DOHH2 (cell line): Measurements from ENCODE around the gene LRRC4.

ENCODE experiments used
- H3F3A ChIP-seq: fragments of 200-600 bp; sonication (generic), shearing (Covaris generic); 2 replicates; pipeline ENCODE4 v1.6.0; 2016; ENCODE audit warnings: antibody characterized with exemption, mild to moderate bottlenecking; ENCODE audit not compliant: control insufficient read depth, insufficient read depth
- H3K27ac ChIP-seq: fragments of 200-600 bp; sonication (generic); 2 replicates; pipeline ENCODE4 v1.5.1; 2014; ENCODE audit warnings: low read depth, mild to moderate bottlenecking, low read length, moderate library complexity
- H3K27me3 ChIP-seq: fragments of 200-600 bp; sonication (generic); 2 replicates; pipeline ENCODE4 v1.6.1; 2014; ENCODE audit warnings: mild to moderate bottlenecking, low read length, mixed read lengths; ENCODE audit not compliant: control insufficient read depth
- H3K36me3 ChIP-seq: fragments of 200-600 bp; sonication (generic); 2 replicates; pipeline ENCODE4 v1.6.1; 2014; ENCODE audit warnings: mild to moderate bottlenecking, low read length, moderate library complexity, mixed read lengths; ENCODE audit not compliant: control insufficient read depth
- H3K4me1 ChIP-seq: fragments of 200-600 bp; sonication (generic); 2 replicates; pipeline ENCODE4 v1.6.1; 2014; ENCODE audit warnings: mild to moderate bottlenecking, low read length, mixed read lengths; ENCODE audit not compliant: control insufficient read depth
- H3K4me2 ChIP-seq: fragments of 200-600 bp; sonication (generic); 2 replicates; pipeline ENCODE4 v1.6.0; 2014; ENCODE audit warnings: mild to moderate bottlenecking, low read length, moderate library complexity
- H3K4me3 ChIP-seq: fragments of 200-600 bp; sonication (generic); 2 replicates; pipeline ENCODE4 v1.5.1; 2014; ENCODE audit warnings: mild to moderate bottlenecking, low read length, mixed read lengths
- H3K79me2 ChIP-seq: fragments of 200-600 bp; sonication (generic); 2 replicates; pipeline ENCODE4 v1.6.1; 2014; ENCODE audit warnings: mild to moderate bottlenecking, low read length, mixed read lengths; ENCODE audit not compliant: control insufficient read depth
- H3K9me2 ChIP-seq: fragments of 200-600 bp; sonication (generic); replicated peaks from 2 replicates; pipeline ENCODE4 v1.6.1; 2014; ENCODE audit warnings: mild to moderate bottlenecking, low read length, mixed read lengths; ENCODE audit not compliant: control insufficient read depth
- H3K9me3 ChIP-seq: fragments of 200-600 bp; sonication (generic); 2 replicates; pipeline ENCODE4 v1.6.1; 2014; ENCODE audit warnings: antibody characterized with exemption, low read length, mixed read lengths; ENCODE audit not compliant: control insufficient read depth, insufficient read depth
- H4K20me1 ChIP-seq: fragments of 200-600 bp; sonication (generic); 2 replicates; pipeline ENCODE4 v1.6.0; 2014; ENCODE audit warnings: low read depth, mild to moderate bottlenecking, antibody characterized with exemption, low read length, moderate library complexity; ENCODE audit not compliant: control insufficient read depth, insufficient read depth
- CTCF ChIP-seq: fragments of 200-600 bp; sonication (generic); IDR thresholded peaks from one replicate; pipeline ENCODE4 v1.5.1; 2014; ENCODE audit warnings: antibody characterized with exemption, mild to moderate bottlenecking, low read depth, low read length; ENCODE audit not compliant: poor library complexity, severe bottlenecking
- EZH2phosphoT487 ChIP-seq: fragments of 200-600 bp; sonication (generic); IDR thresholded peaks from 2 replicates; pipeline ENCODE4 v1.6.1; 2017; ENCODE audit warnings: borderline replicate concordance, mild to moderate bottlenecking, antibody characterized with exemption, low read length, moderate library complexity, mixed read lengths

The LRRC4 gene

GRCh38 chr7:128037081-128037480, 5.8 kb upstream of the LRRC4 start:
- peaks cover 4% of the 10 kb centered on the region; the same call in 1 of the 2 replicates for H3K79me2 ChIP-seq
- peaks cover 52% of the 10 kb centered on the region for H3K4me1 ChIP-seq
- no peaks in the 10 kb centered on the region for H3K9me2 ChIP-seq
- H3K36me3 ChIP-seq = no peaks in the 10 kb centered on the region
- peaks cover 12% of the 10 kb centered on the region; the same call in 1 of the 2 replicates for H4K20me1 ChIP-seq
- TF ChIP-seq CTCF = peak; percentile 36
- TF ChIP-seq EZH2phosphoT487 = no peak
- 0 out of 2 replicates have a peak, but pooled peaks cover 3% of the 10 kb centered on the region for H3K27me3 ChIP-seq
- peak overlapping the region; percentile 49 for H3K4me2 ChIP-seq
- H3K9me3 ChIP-seq = no peaks in the 10 kb centered on the region
- 0 out of 2 replicates have a peak overlapping the region, but pooled peaks have one; percentile 22 for H3K4me3 ChIP-seq
- no peak overlapping the region for H3K27ac ChIP-seq
- peaks cover 3% of the 10 kb centered on the region; the same call in 1 of the 2 replicates for H3F3A ChIP-seq

GRCh38 chr7:128036226-128036940, 5.1 kb upstream of the LRRC4 start:
- no peak for TF ChIP-seq EZH2phosphoT487
- Histone ChIP-seq H3K79me2 (peaks cover 4% of the 10 kb centered on the region; the same call in 1 of the 2 replicates), H3F3A (peaks cover 3% of the 10 kb centered on the region; the same call in 1 of the 2 replicates), H3K27ac (no peak overlapping the region), H3K4me3 (peak overlapping the region; percentile 22), H3K4me1 (peaks cover 52% of the 10 kb centered on the region), H3K9me3 (no peaks in the 10 kb centered on the region), H3K36me3 (no peaks in the 10 kb centered on the region), H3K27me3 (0 out of 2 replicates have a peak, but pooled peaks cover 3% of the 10 kb centered on the region), H3K4me2 (peak overlapping the region; percentile 49), H3K9me2 (no peaks in the 10 kb centered on the region), H4K20me1 (peaks cover 12% of the 10 kb centered on the region; the same call in 1 of the 2 replicates)

- Histone ChIP-seq H3K9me3 (no peaks in the 10 kb centered on the region), H3K79me2 (peaks cover 4% of the 10 kb centered on the region; the same call in 1 of the 2 replicates), H3K9me2 (no peaks in the 10 kb centered on the region), H3K27ac (no peak overlapping the region), H3K27me3 (0 out of 2 replicates have a peak, but pooled peaks cover 3% of the 10 kb centered on the region), H3K4me3 (peak overlapping the region; percentile 22), H3F3A (peaks cover 3% of the 10 kb centered on the region; the same call in 1 of the 2 replicates), H3K4me1 (peaks cover 53% of the 10 kb centered on the region), H3K36me3 (no peaks in the 10 kb centered on the region), H3K4me2 (peak overlapping the region; percentile 49), H4K20me1 (peaks cover 12% of the 10 kb centered on the region; the same call in 1 of the 2 replicates)
- TF ChIP-seq CTCF (peak; percentile 71), EZH2phosphoT487 (no peak)
These were observed 4.5 kb upstream of the LRRC4 start for GRCh38 chr7:128035712-128036111.

GRCh38 chr7:128034825-128035224, 3.6 kb upstream of the LRRC4 start:
- H3K4me1 ChIP-seq = peaks cover 59% of the 10 kb centered on the region
- H3K36me3 ChIP-seq = no peaks in the 10 kb centered on the region

More at GRCh38 chr7:128034825-128035224, 3.6 kb upstream of the LRRC4 start:
- no peak overlapping the region for H3K27ac ChIP-seq
- H3K79me2 ChIP-seq = peaks cover 4% of the 10 kb centered on the region; the same call in 1 of the 2 replicates
- H3K4me3 ChIP-seq = no peak overlapping the region
- TF ChIP-seq EZH2phosphoT487 (no peak), CTCF (no peak)
- 0 out of 2 replicates have a peak, but pooled peaks cover 3% of the 10 kb centered on the region for H3K27me3 ChIP-seq
- peaks cover 3% of the 10 kb centered on the region; the same call in 1 of the 2 replicates for H3F3A ChIP-seq
- no peaks in the 10 kb centered on the region for H3K9me2 ChIP-seq
- H3K9me3 ChIP-seq = no peaks in the 10 kb centered on the region
- peaks cover 12% of the 10 kb centered on the region; the same call in 1 of the 2 replicates for H4K20me1 ChIP-seq
- 0 out of 2 replicates have a peak overlapping the region, but pooled peaks have one; percentile 49 for H3K4me2 ChIP-seq
